Stomach smooth muscle (tissue), 2 donors: ENCODE results near the gene PBX3.
A peak's percentile ranks its signal among the peaks of the same experiment; 100 is the strongest.

ENCODE experiments used
- H3K27ac ChIP-seq: one replicate; pipeline ENCODE4 v1.7.0; 2013; ENCODE audit warnings: mild to moderate bottlenecking, low read length, inconsistent platforms
- H3K27me3 ChIP-seq, 2 donors: one replicate each; pipeline ENCODE4 v1.7.0; 2013; ENCODE audit warnings: low read length in 2 of 2; ENCODE audit not compliant: insufficient read depth in 2 of 2, control insufficient read depth in 1 of 2
- H3K36me3 ChIP-seq, 2 donors: one replicate each; pipeline ENCODE4 v1.7.0; 2013; ENCODE audit warnings: low read length in 2 of 2; ENCODE audit not compliant: control insufficient read depth in 2 of 2, insufficient read depth in 2 of 2
- H3K4me1 ChIP-seq: one replicate; pipeline ENCODE4 v1.7.0; 2013; ENCODE audit warnings: low read length; ENCODE audit not compliant: control insufficient read depth, insufficient read depth
- H3K4me3 ChIP-seq, 2 donors: one replicate each; pipeline ENCODE4 v1.7.0; 2013; ENCODE audit warnings: low read length in 2 of 2
- H3K9ac ChIP-seq, 2 donors: one replicate each; pipeline ENCODE4 v1.7.0; 2013; ENCODE audit warnings: low read length in 2 of 2, mild to moderate bottlenecking in 1 of 2
- H3K9me3 ChIP-seq, 2 donors: one replicate each; pipeline ENCODE4 v1.7.0; 2013; ENCODE audit warnings: low read length in 2 of 2; ENCODE audit not compliant: control insufficient read depth in 2 of 2
- donor health status: healthy.
- donor health status: Pancreatic carcinoma.

Gene PBX3

GRCh38 chr9:125902831-125903512, 155.8 kb downstream of the PBX3 start:
- H3K27ac ChIP-seq: no peak overlapping the region
- H3K9ac ChIP-seq: no peak overlapping the region
- no peak overlapping the region for H3K4me3 ChIP-seq
- H3K4me1 ChIP-seq: peaks cover 7% of the 10 kb centered on the region
- no peaks in the 10 kb centered on the region for H3K9me3 ChIP-seq
- H3K36me3 ChIP-seq: no peaks in the 10 kb centered on the region
- no peaks in the 10 kb centered on the region for H3K27me3 ChIP-seq

GRCh38 chr9:125904155-125904851, 157.1 kb downstream of the PBX3 start:
- Histone ChIP-seq H3K27ac (no peak overlapping the region), H3K9me3 (no peaks in the 10 kb centered on the region), H3K36me3 (no peaks in the 10 kb centered on the region), H3K9ac (peak overlapping the region in 1 of 2 donors; percentile 34), H3K27me3 (no peaks in the 10 kb centered on the region), H3K4me1 (peaks cover 7% of the 10 kb centered on the region), H3K4me3 (peak overlapping the region in 1 of 2 donors; percentile 21)

- no peak overlapping the region for H3K4me3 ChIP-seq
- H3K4me1 ChIP-seq: peaks cover 11% of the 10 kb centered on the region
- no peak overlapping the region for H3K9ac ChIP-seq
- H3K9me3 ChIP-seq: no peaks in the 10 kb centered on the region
- H3K27ac ChIP-seq: no peak overlapping the region
- no peaks in the 10 kb centered on the region for H3K36me3 ChIP-seq
- H3K27me3 ChIP-seq: no peaks in the 10 kb centered on the region
These were observed 159.0 kb downstream of the PBX3 start for GRCh38 chr9:125906144-125906543.

GRCh38 chr9:125906893-125907292, 159.7 kb downstream of the PBX3 start:
- Histone ChIP-seq H3K4me1 (peaks cover 11% of the 10 kb centered on the region), H3K27me3 (no peaks in the 10 kb centered on the region), H3K4me3 (no peak overlapping the region), H3K36me3 (no peaks in the 10 kb centered on the region), H3K9ac (no peak overlapping the region), H3K9me3 (no peaks in the 10 kb centered on the region), H3K27ac (no peak overlapping the region)

GRCh38 chr9:125908136-125908535, 161.0 kb downstream of the PBX3 start:
- Histone ChIP-seq H3K4me3 (no peak overlapping the region), H3K27ac (no peak overlapping the region)

GRCh38 chr9:125908966-125909365, 161.8 kb downstream of the PBX3 start:
- Histone ChIP-seq H3K36me3 (no peaks in the 10 kb centered on the region), H3K4me1 (peaks cover 11% of the 10 kb centered on the region), H3K9ac (no peak overlapping the region), H3K27ac (no peak overlapping the region), H3K27me3 (no peaks in the 10 kb centered on the region), H3K9me3 (no peaks in the 10 kb centered on the region), H3K4me3 (no peak overlapping the region)

More at GRCh38 chr9:125908136-125908535, 161.0 kb downstream of the PBX3 start:
- Histone ChIP-seq H3K36me3 (no peaks in the 10 kb centered on the region), H3K9ac (no peak overlapping the region), H3K4me1 (peaks cover 11% of the 10 kb centered on the region), H3K9me3 (no peaks in the 10 kb centered on the region), H3K27me3 (no peaks in the 10 kb centered on the region)

- no peaks in the 10 kb centered on the region for H3K36me3 ChIP-seq
- H3K27ac ChIP-seq: no peak overlapping the region
- H3K27me3 ChIP-seq: no peaks in the 10 kb centered on the region
- H3K4me1 ChIP-seq: peaks cover 7% of the 10 kb centered on the region
- no peaks in the 10 kb centered on the region for H3K9me3 ChIP-seq
- no peak overlapping the region for H3K4me3 ChIP-seq
- H3K9ac ChIP-seq: no peak overlapping the region
These were observed 162.3 kb downstream of the PBX3 start for GRCh38 chr9:125909459-125909858.

GRCh38 chr9:125910286-125910685, 163.1 kb downstream of the PBX3 start:
- Histone ChIP-seq H3K36me3 (no peaks in the 10 kb centered on the region), H3K9me3 (no peaks in the 10 kb centered on the region), H3K9ac (no peak overlapping the region), H3K4me3 (no peak overlapping the region), H3K27me3 (no peaks in the 10 kb centered on the region), H3K4me1 (peaks cover 4% of the 10 kb centered on the region), H3K27ac (no peak overlapping the region)

- H3K27me3 ChIP-seq: no peaks in the 10 kb centered on the region
- H3K4me3 ChIP-seq: no peak overlapping the region
- H3K36me3 ChIP-seq: no peaks in the 10 kb centered on the region
- no peak overlapping the region for H3K9ac ChIP-seq
- peaks cover 4% of the 10 kb centered on the region for H3K4me1 ChIP-seq
- no peak overlapping the region for H3K27ac ChIP-seq
- H3K9me3 ChIP-seq: no peaks in the 10 kb centered on the region
These were observed 164.9 kb downstream of the PBX3 start for GRCh38 chr9:125911861-125912644.

GRCh38 chr9:125912667-125913066, 165.5 kb downstream of the PBX3 start:
- H3K4me1 ChIP-seq: peaks cover 4% of the 10 kb centered on the region
- no peak overlapping the region for H3K27ac ChIP-seq
- H3K27me3 ChIP-seq: no peaks in the 10 kb centered on the region
- no peak overlapping the region for H3K9ac ChIP-seq
- H3K36me3 ChIP-seq: no peaks in the 10 kb centered on the region
- no peaks in the 10 kb centered on the region for H3K9me3 ChIP-seq
- H3K4me3 ChIP-seq: no peak overlapping the region
